DMS153 treated with DMSO at 0.1 percent for 48 hours (cell line): ENCODE results near the gene KHK.

ENCODE experiments used
- DNase-seq: peaks from one replicate; lab custom pipeline; 2025; ENCODE audit not compliant: unreplicated experiment; lab: John Stamatoyannopoulos, UW

The KHK gene

DNA sequence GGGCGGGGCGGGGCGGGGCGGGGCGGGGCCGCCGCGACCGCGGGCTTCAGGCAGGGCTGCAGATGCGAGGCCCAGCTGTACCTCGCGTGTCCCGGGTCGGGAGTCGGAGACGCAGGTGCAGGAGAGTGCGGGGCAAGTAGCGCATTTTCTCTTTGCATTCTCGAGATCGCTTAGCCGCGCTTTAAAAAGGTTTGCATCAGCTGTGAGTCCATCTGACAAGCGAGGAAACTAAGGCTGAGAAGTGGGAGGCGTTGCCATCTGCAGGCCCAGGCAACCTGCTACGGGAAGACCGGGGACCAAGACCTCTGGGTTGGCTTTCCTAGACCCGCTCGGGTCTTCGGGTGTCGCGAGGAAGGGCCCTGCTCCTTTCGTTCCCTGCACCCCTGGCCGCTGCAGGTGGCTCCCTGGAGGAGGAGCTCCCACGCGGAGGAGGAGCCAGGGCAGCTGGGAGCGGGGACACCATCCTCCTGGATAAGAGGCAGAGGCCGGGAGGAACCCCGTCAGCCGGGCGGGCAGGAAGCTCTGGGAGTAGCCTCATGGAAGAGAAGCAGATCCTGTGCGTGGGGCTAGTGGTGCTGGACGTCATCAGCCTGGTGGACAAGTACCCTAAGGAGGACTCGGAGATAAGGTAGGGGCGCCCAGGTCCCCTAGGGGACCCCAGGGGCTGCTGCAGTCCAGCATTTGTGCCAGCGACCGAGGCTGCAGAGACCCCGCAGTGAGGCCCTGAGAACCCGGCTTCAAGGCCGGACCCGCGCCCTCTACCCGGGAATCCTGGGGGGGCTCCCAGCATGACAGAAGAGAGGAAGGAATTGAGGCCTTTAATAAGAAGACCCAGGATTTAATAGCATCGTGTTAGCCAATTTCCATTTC lies at the start of gene KHK:
TSS of gene KHK (plus strand) at position 49 of the 870 bp plus-strand sequence. CDS start at position 537, 488 bp downstream.
- peak; percentile 64 for DNase-seq

DNA sequence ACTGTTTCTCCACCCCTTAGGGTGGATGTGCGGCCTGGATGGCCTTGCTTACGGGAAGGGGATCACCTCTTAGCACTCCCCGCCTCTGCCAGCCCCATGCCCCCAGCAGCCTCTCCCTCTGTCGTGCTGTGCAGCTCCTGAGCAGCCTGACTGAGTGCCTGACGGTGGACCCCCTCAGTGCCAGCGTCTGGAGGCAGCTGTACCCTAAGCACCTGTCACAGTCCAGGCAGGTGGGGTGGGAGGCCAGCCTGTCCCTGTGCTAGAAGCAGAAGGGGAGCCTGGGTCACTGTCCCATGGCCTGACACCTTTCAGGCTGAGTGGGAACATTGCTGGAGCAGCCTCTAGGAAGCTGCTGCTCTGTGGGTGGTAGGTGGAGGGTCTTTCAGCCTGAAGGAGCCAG lies 48.6 kb upstream of the KHK start:
- DNase-seq: no peak

DNA sequence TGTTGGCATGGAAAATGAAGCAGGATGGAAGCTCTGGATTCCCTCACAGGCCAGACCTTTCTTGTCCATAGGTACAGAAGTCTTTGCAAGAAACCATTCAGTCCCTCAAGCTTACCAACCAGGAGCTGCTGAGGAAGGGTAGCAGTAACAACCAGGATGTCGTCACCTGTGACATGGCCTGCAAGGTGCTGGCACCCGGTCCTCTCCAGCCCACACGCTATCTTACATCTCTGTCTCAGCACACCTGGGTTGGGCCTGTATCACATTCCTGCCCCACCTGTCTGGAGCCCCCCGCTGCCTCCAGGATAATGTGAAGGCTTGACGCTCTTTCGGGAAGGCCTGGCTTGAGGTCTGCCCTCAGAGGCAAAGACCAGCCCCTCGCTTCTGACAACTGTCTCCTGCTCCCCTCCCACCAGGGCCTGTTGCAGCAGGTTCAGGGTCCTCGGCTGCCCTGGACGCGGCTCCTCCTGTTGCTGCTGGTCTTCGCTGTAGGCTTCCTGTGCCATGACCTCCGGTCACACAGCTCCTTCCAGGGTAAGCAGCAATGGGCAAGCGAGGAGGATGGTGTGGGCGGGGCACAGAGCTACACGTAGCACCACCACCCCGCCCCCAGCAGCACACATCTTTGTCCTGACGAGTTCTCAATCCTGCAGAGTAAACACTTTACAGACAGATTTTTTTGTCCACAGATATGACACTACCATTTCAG lies 47.8 kb upstream of the KHK start:
- no peak for DNase-seq

GRCh38 chr2:27039426-27039825 lies 47.1 kb upstream of the KHK start:
- DNase-seq: no peak

- DNase-seq: no peak
These were observed 46.7 kb upstream of the KHK start for GRCh38 chr2:27039871-27040270.

- no peak for DNase-seq
These were observed 46.3 kb upstream of the KHK start for GRCh38 chr2:27040282-27040681.

DNA sequence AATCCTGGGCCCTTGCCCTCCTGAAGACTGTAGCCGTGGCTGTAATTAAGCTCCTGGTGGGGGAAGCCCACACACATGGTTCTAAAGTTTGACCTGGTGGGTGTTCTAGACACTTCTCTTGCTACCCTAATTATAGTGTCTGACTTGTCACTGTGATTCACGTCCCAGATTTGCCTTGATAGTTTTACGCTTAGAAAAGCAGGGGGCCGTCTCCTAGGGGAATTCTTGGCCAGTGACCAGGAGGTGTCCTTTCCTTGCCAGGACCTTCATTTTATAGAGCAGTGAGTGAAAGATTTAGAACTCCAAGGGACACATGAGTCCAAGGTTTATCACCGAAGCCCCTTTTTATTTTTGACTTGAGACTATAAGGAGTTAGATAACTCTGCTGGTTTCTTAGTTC lies 44.8 kb upstream of the KHK start:
- no peak for DNase-seq

GRCh38 chr2:27042159-27042661 lies 44.4 kb upstream of the KHK start:
- no peak for DNase-seq

DNA sequence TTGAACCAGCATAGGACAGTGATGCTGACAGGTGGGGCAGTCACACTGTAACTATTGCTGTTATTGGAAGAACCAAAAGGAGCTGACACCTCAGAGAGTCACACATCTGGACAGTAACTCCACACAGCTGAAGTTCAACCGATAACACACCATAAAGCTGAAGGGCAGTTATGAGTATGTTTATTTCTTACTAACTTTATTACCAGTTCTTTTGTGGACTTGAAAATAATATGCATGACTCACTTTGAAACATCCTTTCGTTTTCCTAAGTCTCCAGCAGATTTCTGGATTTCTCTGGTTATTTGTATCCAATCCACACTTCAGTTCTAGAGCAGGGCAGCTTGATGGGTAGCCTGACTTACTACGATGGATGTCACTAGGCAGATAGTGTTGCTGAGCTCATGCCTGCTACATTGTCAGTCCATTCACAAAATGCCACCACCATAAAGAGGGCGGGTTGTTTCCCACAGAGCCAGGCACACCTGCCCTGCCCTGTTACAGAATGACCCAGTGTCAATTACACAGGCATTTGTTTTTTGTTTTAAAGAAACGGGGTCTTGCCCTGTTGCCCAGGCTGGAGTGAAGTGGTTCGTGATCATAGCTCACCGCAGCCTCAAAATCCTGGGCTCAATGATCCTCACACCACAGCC lies 43.5 kb upstream of the KHK start:
- no peak for DNase-seq

GRCh38 chr2:27049422-27050280 lies 36.9 kb upstream of the KHK start:
- DNase-seq: no peak

- DNase-seq: peak; percentile 87
These were observed 36.1 kb upstream of the KHK start for GRCh38 chr2:27050281-27050995.

DNA sequence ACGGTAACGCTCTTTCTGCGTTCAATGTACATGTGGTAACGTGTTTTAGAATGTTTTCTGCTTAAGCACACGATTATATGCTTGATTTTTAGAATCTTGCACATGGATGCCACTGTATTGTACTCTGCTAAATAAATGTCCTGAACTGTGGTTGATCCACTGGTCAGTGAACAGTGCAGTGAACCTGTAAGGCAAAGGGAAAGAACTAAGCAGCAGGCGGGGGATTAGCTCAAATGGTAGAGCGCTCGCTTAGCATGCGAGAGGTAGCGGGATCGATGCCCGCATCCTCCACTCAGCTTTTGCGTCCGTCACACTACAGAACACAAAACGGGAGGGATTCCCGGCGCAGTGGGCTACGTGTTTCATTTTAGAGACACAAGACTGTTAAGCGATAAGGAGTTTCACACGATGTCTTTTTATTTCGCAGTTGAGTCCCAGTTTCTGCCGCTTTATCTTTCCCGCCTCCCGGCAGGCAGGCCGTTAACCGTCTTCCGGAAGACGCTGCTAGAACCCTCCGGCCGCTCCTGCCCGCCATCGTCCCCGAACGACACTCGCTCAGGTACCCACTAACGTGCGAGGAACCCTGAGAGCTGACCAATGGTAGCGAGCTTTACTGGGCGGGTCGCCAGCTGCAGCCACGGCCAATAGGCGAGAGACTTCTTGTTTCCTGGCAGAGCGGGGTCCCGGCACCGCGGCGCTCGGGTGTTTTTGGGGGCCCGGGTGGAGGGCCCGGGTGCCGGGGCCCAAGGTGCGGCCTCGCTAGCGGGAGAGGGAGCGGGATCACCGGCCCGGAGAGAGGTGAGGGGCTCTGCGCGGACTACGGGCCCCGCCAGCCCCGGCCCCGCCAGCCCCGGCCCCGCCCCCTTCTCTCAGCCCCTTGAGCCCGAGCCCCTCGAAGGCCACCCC lies 35.3 kb upstream of the KHK start, which contains the start of gene AGBL5:
TSS of gene AGBL5 (plus strand) at position 673 of the 906 bp plus-strand sequence. CDS start 1,291 bp downstream, outside the sequence.
- DNase-seq: peak; percentile 87

- no peak for DNase-seq
These were observed 34.5 kb upstream of the KHK start for GRCh38 chr2:27051902-27052645.

DNA sequence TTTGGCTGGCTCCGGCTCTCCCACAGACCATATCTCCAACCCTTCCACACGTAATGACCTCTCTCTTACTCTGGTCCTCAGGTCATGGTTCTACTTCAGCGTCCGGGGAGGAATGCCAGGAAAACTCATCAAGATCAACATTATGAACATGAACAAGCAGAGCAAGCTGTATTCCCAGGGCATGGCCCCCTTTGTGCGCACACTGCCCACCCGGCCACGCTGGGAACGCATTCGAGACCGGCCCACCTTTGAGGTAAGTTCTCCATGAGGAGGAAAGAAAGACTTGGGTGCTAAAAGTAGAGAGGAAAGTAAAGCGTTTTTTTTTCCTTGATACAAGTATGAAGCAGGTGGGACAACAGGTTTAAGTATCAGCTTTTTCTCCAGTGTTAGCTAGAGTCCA lies 33.3 kb upstream of the KHK start:
- no peak for DNase-seq

- no peak for DNase-seq
These were observed 32.8 kb upstream of the KHK start for GRCh38 chr2:27053776-27054175.

DNA sequence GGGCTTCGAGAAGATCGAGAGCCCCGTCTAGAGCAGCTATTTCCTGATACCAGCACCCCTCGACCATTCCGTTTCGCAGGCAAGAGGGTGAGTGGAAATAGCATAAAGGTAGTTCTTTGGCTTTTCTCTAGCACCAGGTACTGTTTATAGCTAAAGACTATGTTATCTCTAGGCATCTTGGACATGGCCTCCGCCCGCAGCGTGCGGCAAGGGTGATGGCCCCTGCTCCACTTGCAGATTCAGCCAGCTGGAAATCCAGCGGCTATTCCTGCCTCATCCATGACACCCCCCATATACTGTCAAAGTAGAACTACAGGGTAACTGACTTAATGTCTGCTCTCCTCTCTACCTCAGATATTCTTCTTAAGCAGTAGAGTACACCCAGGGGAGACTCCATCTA lies 31.9 kb upstream of the KHK start:
- no peak for DNase-seq

DNA sequence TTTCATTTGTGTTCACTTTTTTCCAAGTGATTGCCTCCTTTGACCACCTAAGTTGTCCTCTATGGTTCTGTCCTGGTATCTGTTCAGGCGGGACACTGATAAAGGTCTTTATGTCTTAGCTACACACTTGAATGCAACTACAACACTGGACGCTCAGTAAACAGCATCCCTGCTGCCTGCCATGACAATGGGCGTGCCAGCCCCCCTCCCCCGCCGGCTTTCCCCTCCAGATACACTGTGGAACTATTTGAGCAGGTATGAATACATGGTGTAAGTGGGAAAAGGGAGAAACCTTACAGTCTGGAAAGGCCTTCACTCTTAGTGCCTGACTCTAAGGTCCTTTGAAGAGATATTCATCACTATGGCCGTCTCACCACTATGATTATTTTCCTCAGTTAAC lies 29.4 kb upstream of the KHK start:
- DNase-seq: no peak

GRCh38 chr2:27058210-27058609 lies 28.4 kb upstream of the KHK start:
- no peak for DNase-seq
